ENCODE measurements around the gene ZFYVE19. TPM values are rescaled to one million over a fixed set of nuclear protein-coding genes. Genes with fewer than 3 reads are reported as not detected.

The ZFYVE19 gene
- total and polyA plus RNA-seq, 2 of the 4 experiments (the other 2 are of a cell fraction), result 22.6 to 29.6 TPM

DNA sequence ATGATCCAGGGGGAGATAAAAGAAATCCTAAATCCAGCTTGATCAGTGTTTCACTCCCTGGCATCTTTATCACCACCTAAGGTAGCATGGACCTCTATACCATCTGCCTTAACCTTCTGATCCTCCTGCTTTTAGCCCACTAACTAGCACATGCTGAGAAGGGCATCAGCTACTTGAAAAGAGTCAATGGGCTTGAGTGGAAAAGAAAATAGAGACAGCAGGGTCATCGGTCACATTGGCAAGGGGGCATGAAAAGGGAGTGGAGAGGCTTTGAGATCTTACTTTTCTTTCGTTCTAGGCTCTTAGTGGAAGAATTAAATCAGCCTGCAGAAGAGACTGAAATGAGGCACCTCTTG, 239 bp upstream of the ZFYVE19 start:
- Histone ChIP-seq H3K36me3 (ENCODE audit: control insufficient read depth, insufficient read depth, low read length) (peaks cover 8% of the 10 kb centered on the region; the same call in 1 of the 2 replicates), H2BK15ac (ENCODE audit: low read depth, low read length) (no peak overlapping the region), H2AFZ (replicated peaks; ENCODE audit: low read length, poor library complexity) (peak overlapping the region; percentile 97), H3K9ac (ENCODE audit: low read depth, low read length) (peak overlapping the region; percentile 95), H2BK120ac (ENCODE audit: low read depth, low read length) (peak overlapping the region; percentile 30; the same call in 1 of the 2 replicates), H3K79me1 (ENCODE audit: low read depth in 1 of 2, low read length in 2 of 2) (peaks cover 37 to 62% of the 10 kb centered on the region in 2 experiments), H2BK20ac (ENCODE audit: low read depth, low read length) (0 out of 2 replicates have a peak overlapping the region, but pooled peaks have one; percentile 8), H3K56ac (ENCODE audit: extremely low read depth, insufficient read depth, low read length) (peak overlapping the region; percentile 87), H3K4me3 (ENCODE audit: insufficient read depth, low read depth, low read length) (peak overlapping the region; percentile 82), H2AK9ac (replicated peaks; ENCODE audit: low read depth, low read length, poor library complexity) (peak overlapping the region; percentile 78), H2BK5ac (ENCODE audit: low read depth, low read length, poor library complexity, severe bottlenecking) (peak overlapping the region; percentile 91), H4K5ac (ENCODE audit: low read depth, low read length) (peak overlapping the region; percentile 86), H2AK5ac (ENCODE audit: low read depth, low read length) (peak overlapping the region; percentile 79), H3K23ac (ENCODE audit: low read depth, low read length) (peak overlapping the region; percentile 93), H3K27ac (ENCODE audit: insufficient read depth, low read length) (peak overlapping the region; percentile 88), H3K27me3 (ENCODE audit: control insufficient read depth, insufficient read depth, low read length) (no peaks in the 10 kb centered on the region), H4K8ac (ENCODE audit: low read depth in 2 of 2, low read length in 2 of 2) (peak overlapping the region; percentile 95 to 98), H3K9me3 (ENCODE audit: control insufficient read depth, insufficient read depth, low read length) (no peaks in the 10 kb centered on the region), H3K4me1 (ENCODE audit: control insufficient read depth, insufficient read depth, low read length) (peaks cover 6% of the 10 kb centered on the region), H3K18ac (ENCODE audit: low read depth, low read length) (peak overlapping the region; percentile 35; the same call in 1 of the 2 replicates), H3K4me2 (ENCODE audit: low read depth, low read length) (peak overlapping the region; percentile 94), H4K91ac (ENCODE audit: insufficient read depth, low read depth, low read length) (peak overlapping the region; percentile 76), H4K20me1 (ENCODE audit: insufficient read depth, low read length) (peaks cover 3% of the 10 kb centered on the region; the same call in 1 of the 2 replicates), H3K4ac (ENCODE audit: low read depth, low read length) (peak overlapping the region; percentile 85), H3K9me1 (ENCODE audit: insufficient read depth, low read length) (peaks cover 3% of the 10 kb centered on the region; the same call in 1 of the 2 replicates), H3K14ac (replicated peaks; ENCODE audit: low read depth, low read length) (peak overlapping the region; percentile 97)
- in situ Hi-C loops (cut with MboI; ENCODE audit: low sequenced_read_pairs), result no loop called here
- no TSS peak for BruUV-seq (replicated peaks)
- no peak for DNase-seq
- ATAC-seq (ENCODE audit: low read depth), result no peak
- ChIA-PET POLR2A (ENCODE audit: unreplicated experiment) (interaction anchor here (0.5 to 0.6 kb wide), 2 partner anchors 127 to 130 kb away, joined by 3 to 6 read pairs; no protein-coding TSS in a partner anchor), CTCF (no interaction called here)
- 0% methylated on average over 2 of the region's 2 CpGs; no CpG with 5 or more reads in 1 of the 2 experiments for WGBS, 2 experiments (ENCODE audit: extremely low coverage in 2 of 2, insufficient read length in 1 of 2)
- dilution Hi-C loops (cut with HindIII; ENCODE audit: low sequenced_read_pairs, unreplicated experiment), result no loop called here
- intact Hi-C loops (cut with micrococcal nuclease), result loop anchor here (1.0 kb wide), 1 partner anchor 38 kb away; the partner anchor contains the start of gene SPINT1
- TF ChIP-seq MXI1 (IDR thresholded peaks at IDR 0.05; ENCODE audit: borderline replicate concordance, low read depth, low read length), result no peak
- TF ChIP-seq, protein P1, sequence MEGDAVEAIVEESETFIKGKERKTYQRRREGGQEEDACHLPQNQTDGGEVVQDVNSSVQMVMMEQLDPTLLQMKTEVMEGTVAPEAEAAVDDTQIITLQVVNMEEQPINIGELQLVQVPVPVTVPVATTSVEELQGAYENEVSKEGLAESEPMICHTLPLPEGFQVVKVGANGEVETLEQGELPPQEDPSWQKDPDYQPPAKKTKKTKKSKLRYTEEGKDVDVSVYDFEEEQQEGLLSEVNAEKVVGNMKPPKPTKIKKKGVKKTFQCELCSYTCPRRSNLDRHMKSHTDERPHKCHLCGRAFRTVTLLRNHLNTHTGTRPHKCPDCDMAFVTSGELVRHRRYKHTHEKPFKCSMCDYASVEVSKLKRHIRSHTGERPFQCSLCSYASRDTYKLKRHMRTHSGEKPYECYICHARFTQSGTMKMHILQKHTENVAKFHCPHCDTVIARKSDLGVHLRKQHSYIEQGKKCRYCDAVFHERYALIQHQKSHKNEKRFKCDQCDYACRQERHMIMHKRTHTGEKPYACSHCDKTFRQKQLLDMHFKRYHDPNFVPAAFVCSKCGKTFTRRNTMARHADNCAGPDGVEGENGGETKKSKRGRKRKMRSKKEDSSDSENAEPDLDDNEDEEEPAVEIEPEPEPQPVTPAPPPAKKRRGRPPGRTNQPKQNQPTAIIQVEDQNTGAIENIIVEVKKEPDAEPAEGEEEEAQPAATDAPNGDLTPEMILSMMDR (conservative IDR thresholded peaks at IDR 0.05; ENCODE audit: low read depth, low read length), result no peak
- TF ChIP-seq NFE2L2 (IDR thresholded peaks at IDR 0.05; ENCODE audit: low read depth, low read length), result no peak
- no peak for TF ChIP-seq RAD21 (IDR thresholded peaks at IDR 0.05; ENCODE audit: low read length)
- TF ChIP-seq FOS (IDR thresholded peaks at IDR 0.05; ENCODE audit: low read depth, low read length), result no peak
- no peak for TF ChIP-seq POLR2A (IDR thresholded peaks at IDR 0.05; ENCODE audit: low read depth, low read length)
- TF ChIP-seq SMC3 (IDR thresholded peaks at IDR 0.05; ENCODE audit: low read depth, low read length), result no peak
- no peak for TF ChIP-seq CHD1 (IDR thresholded peaks at IDR 0.05; ENCODE audit: low read depth, low read length)
- TF ChIP-seq CEBPB (IDR thresholded peaks at IDR 0.05; ENCODE audit: low read depth, low read length), result no peak
- no peak for TF ChIP-seq MAZ (IDR thresholded peaks at IDR 0.05; ENCODE audit: borderline replicate concordance, low read depth, low read length)
- TF ChIP-seq, protein P2, sequence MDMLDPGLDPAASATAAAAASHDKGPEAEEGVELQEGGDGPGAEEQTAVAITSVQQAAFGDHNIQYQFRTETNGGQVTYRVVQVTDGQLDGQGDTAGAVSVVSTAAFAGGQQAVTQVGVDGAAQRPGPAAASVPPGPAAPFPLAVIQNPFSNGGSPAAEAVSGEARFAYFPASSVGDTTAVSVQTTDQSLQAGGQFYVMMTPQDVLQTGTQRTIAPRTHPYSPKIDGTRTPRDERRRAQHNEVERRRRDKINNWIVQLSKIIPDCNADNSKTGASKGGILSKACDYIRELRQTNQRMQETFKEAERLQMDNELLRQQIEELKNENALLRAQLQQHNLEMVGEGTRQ (IDR thresholded peaks at IDR 0.05; ENCODE audit: low read depth, low read length), result no peak
